ENCODE measurements around the gene LRRC3B.

The LRRC3B gene

DNA sequence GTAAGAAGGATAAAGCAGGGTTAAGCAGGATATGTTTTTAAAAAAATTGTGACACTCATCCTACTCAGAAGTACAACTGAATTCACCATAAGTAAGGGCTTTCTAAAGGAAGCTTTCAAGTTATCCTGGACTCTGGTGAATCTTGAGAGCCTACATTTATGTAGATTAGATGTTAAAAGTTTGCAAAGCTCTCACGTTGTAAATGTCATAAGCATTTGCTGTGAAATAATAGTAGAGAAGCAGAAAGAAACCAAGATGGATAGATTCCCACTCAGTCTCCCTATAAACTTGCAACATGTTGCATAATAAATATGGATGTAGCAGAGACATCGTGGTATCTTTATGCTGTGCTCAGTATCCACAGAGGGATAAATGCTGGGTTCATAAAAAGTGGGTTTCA lies 77.0 kb downstream of the LRRC3B start:
- Histone ChIP-seq H3K36me3 (ENCODE audit: control insufficient read depth, insufficient read depth, low read length) (no peaks in the 10 kb centered on the region), H3K4me3 (replicated peaks; ENCODE audit: low read depth, low read length) (no peak overlapping the region), H3K27me3 (replicated peaks; ENCODE audit: control insufficient read depth, insufficient read depth, low read length) (no peaks in the 10 kb centered on the region)
- DNase-seq (ENCODE audit: extremely low read depth, insufficient read length): no peak
- TF ChIP-seq, protein P1, sequence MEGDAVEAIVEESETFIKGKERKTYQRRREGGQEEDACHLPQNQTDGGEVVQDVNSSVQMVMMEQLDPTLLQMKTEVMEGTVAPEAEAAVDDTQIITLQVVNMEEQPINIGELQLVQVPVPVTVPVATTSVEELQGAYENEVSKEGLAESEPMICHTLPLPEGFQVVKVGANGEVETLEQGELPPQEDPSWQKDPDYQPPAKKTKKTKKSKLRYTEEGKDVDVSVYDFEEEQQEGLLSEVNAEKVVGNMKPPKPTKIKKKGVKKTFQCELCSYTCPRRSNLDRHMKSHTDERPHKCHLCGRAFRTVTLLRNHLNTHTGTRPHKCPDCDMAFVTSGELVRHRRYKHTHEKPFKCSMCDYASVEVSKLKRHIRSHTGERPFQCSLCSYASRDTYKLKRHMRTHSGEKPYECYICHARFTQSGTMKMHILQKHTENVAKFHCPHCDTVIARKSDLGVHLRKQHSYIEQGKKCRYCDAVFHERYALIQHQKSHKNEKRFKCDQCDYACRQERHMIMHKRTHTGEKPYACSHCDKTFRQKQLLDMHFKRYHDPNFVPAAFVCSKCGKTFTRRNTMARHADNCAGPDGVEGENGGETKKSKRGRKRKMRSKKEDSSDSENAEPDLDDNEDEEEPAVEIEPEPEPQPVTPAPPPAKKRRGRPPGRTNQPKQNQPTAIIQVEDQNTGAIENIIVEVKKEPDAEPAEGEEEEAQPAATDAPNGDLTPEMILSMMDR (IDR thresholded peaks at IDR 0.05; ENCODE audit: insufficient read depth, low read length, poor library complexity, severe bottlenecking): no peak

DNA sequence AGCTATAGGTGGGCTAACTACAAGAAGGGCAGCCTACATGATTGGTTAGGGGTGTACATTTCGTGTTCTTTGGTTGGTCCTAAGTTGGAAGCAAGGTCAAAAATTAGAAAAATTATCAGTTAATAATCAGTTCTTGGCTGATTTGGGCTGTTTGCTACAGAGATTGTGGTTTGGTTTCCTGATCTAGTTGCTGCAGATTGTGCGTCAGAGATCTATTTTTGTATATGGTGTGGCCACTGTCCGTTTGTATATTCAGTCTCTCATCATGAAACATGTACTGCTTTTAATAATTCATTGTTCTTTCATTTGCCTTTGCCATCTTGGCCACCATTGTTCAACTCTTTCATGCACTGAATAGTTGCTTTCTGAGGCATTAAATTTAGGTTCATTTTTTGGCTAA lies 80.9 kb downstream of the LRRC3B start:
- no peak for DNase-seq (ENCODE audit: extremely low read depth, insufficient read length)
- TF ChIP-seq, protein P1 (IDR thresholded peaks at IDR 0.05; ENCODE audit: insufficient read depth, low read length, poor library complexity, severe bottlenecking): no peak
- Histone ChIP-seq H3K27me3 (replicated peaks; ENCODE audit: control insufficient read depth, insufficient read depth, low read length) (no peaks in the 10 kb centered on the region), H3K36me3 (ENCODE audit: control insufficient read depth, insufficient read depth, low read length) (no peaks in the 10 kb centered on the region), H3K4me3 (replicated peaks; ENCODE audit: low read depth, low read length) (no peak overlapping the region)

- Histone ChIP-seq H3K4me3 (replicated peaks; ENCODE audit: low read depth, low read length) (no peak overlapping the region), H3K27me3 (replicated peaks; ENCODE audit: control insufficient read depth, insufficient read depth, low read length) (no peaks in the 10 kb centered on the region), H3K36me3 (ENCODE audit: control insufficient read depth, insufficient read depth, low read length) (no peaks in the 10 kb centered on the region)
- TF ChIP-seq, protein P1 (IDR thresholded peaks at IDR 0.05; ENCODE audit: insufficient read depth, low read length, poor library complexity, severe bottlenecking): no peak
- DNase-seq (ENCODE audit: extremely low read depth, insufficient read length): no peak
Observed at GRCh38 chr3:26704736-26705135, 82.2 kb downstream of the LRRC3B start.

DNA sequence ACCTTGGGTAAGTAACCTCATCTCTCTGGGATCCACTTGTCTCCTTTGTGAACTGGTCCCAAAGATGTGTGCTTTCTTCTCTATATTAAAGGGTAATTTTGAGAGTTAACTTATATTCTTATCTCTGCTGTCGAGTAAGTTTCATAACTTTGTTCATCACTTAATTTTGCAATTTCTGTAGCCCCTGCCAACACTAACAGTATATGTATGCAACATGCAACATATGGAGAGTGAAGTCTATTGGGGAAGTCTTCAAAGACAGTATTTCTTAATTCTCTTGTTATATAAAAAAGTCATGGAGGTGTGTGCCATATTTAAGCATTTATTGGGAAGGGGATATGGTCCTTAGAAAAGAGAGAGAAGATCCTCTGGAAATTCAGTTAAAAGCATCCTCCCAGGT lies 85.9 kb downstream of the LRRC3B start:
- TF ChIP-seq, protein P1 (IDR thresholded peaks at IDR 0.05; ENCODE audit: insufficient read depth, low read length, poor library complexity, severe bottlenecking): no peak
- no peak for DNase-seq (ENCODE audit: extremely low read depth, insufficient read length)
- H3K27me3 ChIP-seq (replicated peaks; ENCODE audit: control insufficient read depth, insufficient read depth, low read length): no peaks in the 10 kb centered on the region
- H3K4me3 ChIP-seq (replicated peaks; ENCODE audit: low read depth, low read length): no peak overlapping the region
- H3K36me3 ChIP-seq (ENCODE audit: control insufficient read depth, insufficient read depth, low read length): no peaks in the 10 kb centered on the region

- no peaks in the 10 kb centered on the region for H3K36me3 ChIP-seq (ENCODE audit: control insufficient read depth, insufficient read depth, low read length)
- no peak overlapping the region for H3K4me3 ChIP-seq (replicated peaks; ENCODE audit: low read depth, low read length)
- no peak for DNase-seq (ENCODE audit: extremely low read depth, insufficient read length)
- TF ChIP-seq, protein P1 (IDR thresholded peaks at IDR 0.05; ENCODE audit: insufficient read depth, low read length, poor library complexity, severe bottlenecking): peak; percentile 48
- no peaks in the 10 kb centered on the region for H3K27me3 ChIP-seq (replicated peaks; ENCODE audit: control insufficient read depth, insufficient read depth, low read length)
Observed at GRCh38 chr3:26712211-26713026, 89.8 kb downstream of the LRRC3B start.
